ENCODE results near the gene XPC.

The XPC gene

DNA sequence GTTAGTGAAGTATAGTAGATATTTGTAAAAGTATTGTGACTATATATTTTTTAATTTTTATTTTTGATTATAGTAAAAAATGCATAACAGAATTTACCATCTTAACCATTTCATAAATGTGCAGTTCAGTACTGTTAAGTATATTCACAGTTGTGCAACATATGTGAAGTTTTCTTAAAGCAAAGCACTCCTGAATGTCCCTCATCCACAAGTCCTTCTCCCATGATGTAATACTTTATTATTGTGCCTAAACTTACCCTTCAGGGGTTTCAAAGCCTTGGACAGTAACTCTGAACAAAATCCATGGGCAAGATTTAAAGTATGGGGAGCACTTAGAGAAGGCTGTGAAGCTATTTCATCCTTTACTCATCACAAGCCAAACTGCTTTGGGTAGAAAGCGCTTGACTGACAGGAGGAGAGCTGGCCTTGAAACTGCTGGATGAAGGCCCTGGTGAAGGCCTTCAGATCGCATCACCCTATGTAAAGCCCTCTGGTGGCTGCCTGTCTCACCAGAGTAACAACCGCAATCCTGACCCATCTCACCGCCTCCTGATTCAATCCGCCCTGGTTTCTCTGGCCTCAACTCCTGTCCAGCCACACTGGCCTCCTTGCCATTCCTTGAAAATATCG lies 28.3 kb upstream of the XPC start:
- Histone ChIP-seq H3K4me1 (ENCODE audit: insufficient read depth, low read length) (no peaks in the 10 kb centered on the region), H3K79me2 (ENCODE audit: insufficient read depth, low read length) (no peaks in the 10 kb centered on the region), H3K27ac (ENCODE audit: low read length) (no peak overlapping the region)

DNA sequence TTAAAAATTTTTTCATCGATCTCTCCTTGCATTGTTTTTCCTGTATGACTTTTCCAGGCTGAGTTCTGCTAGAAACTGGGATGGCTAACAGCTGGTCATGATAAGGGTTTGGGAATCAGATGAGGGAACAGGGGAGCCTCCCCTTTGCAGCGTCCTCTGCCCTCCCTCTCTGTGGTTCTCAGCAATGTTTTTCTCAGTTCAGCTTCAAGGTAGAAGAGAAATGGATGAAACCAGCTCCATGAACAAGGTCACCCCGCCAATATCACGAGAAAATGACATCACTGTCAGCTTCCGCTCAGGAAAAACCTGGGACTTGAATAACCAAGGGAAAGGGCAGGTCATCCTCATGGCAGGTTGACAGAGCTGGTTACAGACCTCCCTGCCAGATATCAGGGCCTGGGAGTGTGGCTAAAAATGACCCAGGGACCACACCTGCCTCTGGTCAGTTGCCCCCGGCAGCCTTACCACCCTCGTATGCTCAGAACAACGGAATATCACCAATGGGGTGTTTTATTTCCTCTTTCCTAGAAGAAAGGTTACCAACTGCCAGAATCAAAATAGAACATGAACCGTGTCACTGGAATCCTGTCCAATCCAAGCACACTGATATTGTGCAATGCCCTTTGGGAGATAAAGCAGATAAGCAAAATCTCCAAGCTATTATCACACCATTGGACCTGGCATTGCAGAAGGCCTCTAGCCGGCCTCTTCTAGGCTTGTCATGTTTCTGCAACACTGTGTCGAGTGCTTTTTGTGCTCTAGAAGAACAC lies 26.3 kb upstream of the XPC start:
- no peak overlapping the region for H3K4me2 ChIP-seq (ENCODE audit: insufficient read depth, low read length)
- H3K79me2 ChIP-seq (ENCODE audit: insufficient read depth, low read length): no peaks in the 10 kb centered on the region
- H3K4me3 ChIP-seq (ENCODE audit: low read depth in 1 of 2, low read length in 2 of 2): no peak overlapping the region
- no peak overlapping the region for H3K9ac ChIP-seq (ENCODE audit: low read depth, low read length)
- DNase-seq (no peak), ATAC-seq (ENCODE audit: insufficient read depth, low read depth) (no peak)
- peaks cover 6% of the 10 kb centered on the region for H3K36me3 ChIP-seq (ENCODE audit: insufficient read depth, low read length)
- no peak overlapping the region for H3K27ac ChIP-seq (ENCODE audit: low read length)
- H3K9me3 ChIP-seq (ENCODE audit: insufficient read depth, low read length, severe bottlenecking): no peaks in the 10 kb centered on the region
- no peak for TF ChIP-seq EZH2 (IDR thresholded peaks at IDR 0.05; ENCODE audit: borderline replicate concordance, low read depth, low read length, severe bottlenecking)
- TF ChIP-seq, protein P1, sequence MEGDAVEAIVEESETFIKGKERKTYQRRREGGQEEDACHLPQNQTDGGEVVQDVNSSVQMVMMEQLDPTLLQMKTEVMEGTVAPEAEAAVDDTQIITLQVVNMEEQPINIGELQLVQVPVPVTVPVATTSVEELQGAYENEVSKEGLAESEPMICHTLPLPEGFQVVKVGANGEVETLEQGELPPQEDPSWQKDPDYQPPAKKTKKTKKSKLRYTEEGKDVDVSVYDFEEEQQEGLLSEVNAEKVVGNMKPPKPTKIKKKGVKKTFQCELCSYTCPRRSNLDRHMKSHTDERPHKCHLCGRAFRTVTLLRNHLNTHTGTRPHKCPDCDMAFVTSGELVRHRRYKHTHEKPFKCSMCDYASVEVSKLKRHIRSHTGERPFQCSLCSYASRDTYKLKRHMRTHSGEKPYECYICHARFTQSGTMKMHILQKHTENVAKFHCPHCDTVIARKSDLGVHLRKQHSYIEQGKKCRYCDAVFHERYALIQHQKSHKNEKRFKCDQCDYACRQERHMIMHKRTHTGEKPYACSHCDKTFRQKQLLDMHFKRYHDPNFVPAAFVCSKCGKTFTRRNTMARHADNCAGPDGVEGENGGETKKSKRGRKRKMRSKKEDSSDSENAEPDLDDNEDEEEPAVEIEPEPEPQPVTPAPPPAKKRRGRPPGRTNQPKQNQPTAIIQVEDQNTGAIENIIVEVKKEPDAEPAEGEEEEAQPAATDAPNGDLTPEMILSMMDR (IDR thresholded peaks at IDR 0.05; ENCODE audit: borderline replicate concordance, extremely low read depth, low read length, poor library complexity, severe bottlenecking): no peak
- H2AFZ ChIP-seq (ENCODE audit: low read depth, low read length): no peak overlapping the region
- H3K4me1 ChIP-seq (ENCODE audit: insufficient read depth, low read length): no peaks in the 10 kb centered on the region
- no peaks in the 10 kb centered on the region for H3K27me3 ChIP-seq (ENCODE audit: insufficient read depth, low read length, poor library complexity)
- 0 out of 2 replicates have a peak, but pooled peaks cover 4% of the 10 kb centered on the region for H4K20me1 ChIP-seq (ENCODE audit: insufficient read depth, low read length)

More for the DNA sequence above, 28.3 kb upstream of the XPC start:
- Histone ChIP-seq H3K9ac (ENCODE audit: low read depth, low read length) (no peak overlapping the region), H3K4me2 (ENCODE audit: insufficient read depth, low read length) (no peak overlapping the region), H2AFZ (ENCODE audit: low read depth, low read length) (no peak overlapping the region), H3K4me3 (ENCODE audit: low read depth in 1 of 2, low read length in 2 of 2) (no peak overlapping the region), H4K20me1 (ENCODE audit: insufficient read depth, low read length) (no peaks in the 10 kb centered on the region), H3K36me3 (ENCODE audit: insufficient read depth, low read length) (no peaks in the 10 kb centered on the region), H3K27me3 (ENCODE audit: insufficient read depth, low read length, poor library complexity) (no peaks in the 10 kb centered on the region), H3K9me3 (ENCODE audit: insufficient read depth, low read length, severe bottlenecking) (no peaks in the 10 kb centered on the region)
- ATAC-seq (ENCODE audit: insufficient read depth, low read depth) (no peak), DNase-seq (no peak)
- TF ChIP-seq, protein P1 (IDR thresholded peaks at IDR 0.05; ENCODE audit: borderline replicate concordance, extremely low read depth, low read length, poor library complexity, severe bottlenecking): peak; percentile 18
- TF ChIP-seq EZH2 (IDR thresholded peaks at IDR 0.05; ENCODE audit: borderline replicate concordance, low read depth, low read length, severe bottlenecking): no peak

DNA sequence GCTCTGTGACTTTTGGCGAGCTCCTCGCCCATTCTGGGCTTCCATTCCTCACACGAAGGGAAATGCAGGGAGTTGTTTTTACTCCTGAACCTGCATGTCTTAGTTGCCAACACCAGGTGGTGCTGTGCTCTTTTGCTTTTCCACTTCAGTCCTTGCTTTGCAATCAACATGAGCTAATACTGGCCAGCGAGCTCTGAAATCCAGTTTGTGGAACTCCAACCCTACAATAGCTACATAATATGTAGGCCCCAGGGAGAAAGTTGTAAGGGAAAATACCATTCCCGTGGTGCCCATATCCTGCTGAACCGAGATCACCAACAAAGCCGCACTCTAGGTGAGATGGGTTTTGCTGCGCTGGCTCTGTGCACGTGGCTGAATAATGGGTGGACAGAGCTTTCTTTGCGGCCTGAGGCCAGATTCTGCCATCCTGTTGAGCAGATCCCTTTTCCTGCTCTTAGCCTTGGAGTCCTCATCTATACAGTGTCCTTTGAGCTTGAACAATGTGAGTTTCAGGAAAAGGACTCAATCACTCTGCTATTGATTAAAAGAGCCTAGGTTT lies 25.2 kb upstream of the XPC start:
- DNase-seq: peak; percentile 52
- H3K79me2 ChIP-seq (ENCODE audit: insufficient read depth, low read length): no peaks in the 10 kb centered on the region
- peak; percentile 83 for ATAC-seq (ENCODE audit: insufficient read depth, low read depth)
- TF ChIP-seq EZH2 (IDR thresholded peaks at IDR 0.05; ENCODE audit: borderline replicate concordance, low read depth, low read length, severe bottlenecking): no peak
- TF ChIP-seq, protein P1 (IDR thresholded peaks at IDR 0.05; ENCODE audit: borderline replicate concordance, extremely low read depth, low read length, poor library complexity, severe bottlenecking): peak; percentile 85
- no peak overlapping the region for H3K4me2 ChIP-seq (ENCODE audit: insufficient read depth, low read length)
- peaks cover 17% of the 10 kb centered on the region for H3K36me3 ChIP-seq (ENCODE audit: insufficient read depth, low read length)
- H3K9ac ChIP-seq (ENCODE audit: low read depth, low read length): no peak overlapping the region
- no peaks in the 10 kb centered on the region for H3K4me1 ChIP-seq (ENCODE audit: insufficient read depth, low read length)
- H3K4me3 ChIP-seq (ENCODE audit: low read depth in 1 of 2, low read length in 2 of 2): no peak overlapping the region
- no peaks in the 10 kb centered on the region for H3K27me3 ChIP-seq (ENCODE audit: insufficient read depth, low read length, poor library complexity)
- H2AFZ ChIP-seq (ENCODE audit: low read depth, low read length): no peak overlapping the region
- H3K27ac ChIP-seq (ENCODE audit: low read length): no peak overlapping the region
- H3K9me3 ChIP-seq (ENCODE audit: insufficient read depth, low read length, severe bottlenecking): no peaks in the 10 kb centered on the region
- 0 out of 2 replicates have a peak, but pooled peaks cover 4% of the 10 kb centered on the region for H4K20me1 ChIP-seq (ENCODE audit: insufficient read depth, low read length)

Data from DND-41 (cell line).